ENCODE measurements around the gene CCNYL1.
A peak's percentile ranks its signal among the peaks of the same experiment; 100 is the strongest.
"Not testable (repeated sequence)": the region's sequence is repeated elsewhere in the genome, so short reads cannot be mapped to it uniquely, and the experiment has no call there.

The CCNYL1 gene

DNA sequence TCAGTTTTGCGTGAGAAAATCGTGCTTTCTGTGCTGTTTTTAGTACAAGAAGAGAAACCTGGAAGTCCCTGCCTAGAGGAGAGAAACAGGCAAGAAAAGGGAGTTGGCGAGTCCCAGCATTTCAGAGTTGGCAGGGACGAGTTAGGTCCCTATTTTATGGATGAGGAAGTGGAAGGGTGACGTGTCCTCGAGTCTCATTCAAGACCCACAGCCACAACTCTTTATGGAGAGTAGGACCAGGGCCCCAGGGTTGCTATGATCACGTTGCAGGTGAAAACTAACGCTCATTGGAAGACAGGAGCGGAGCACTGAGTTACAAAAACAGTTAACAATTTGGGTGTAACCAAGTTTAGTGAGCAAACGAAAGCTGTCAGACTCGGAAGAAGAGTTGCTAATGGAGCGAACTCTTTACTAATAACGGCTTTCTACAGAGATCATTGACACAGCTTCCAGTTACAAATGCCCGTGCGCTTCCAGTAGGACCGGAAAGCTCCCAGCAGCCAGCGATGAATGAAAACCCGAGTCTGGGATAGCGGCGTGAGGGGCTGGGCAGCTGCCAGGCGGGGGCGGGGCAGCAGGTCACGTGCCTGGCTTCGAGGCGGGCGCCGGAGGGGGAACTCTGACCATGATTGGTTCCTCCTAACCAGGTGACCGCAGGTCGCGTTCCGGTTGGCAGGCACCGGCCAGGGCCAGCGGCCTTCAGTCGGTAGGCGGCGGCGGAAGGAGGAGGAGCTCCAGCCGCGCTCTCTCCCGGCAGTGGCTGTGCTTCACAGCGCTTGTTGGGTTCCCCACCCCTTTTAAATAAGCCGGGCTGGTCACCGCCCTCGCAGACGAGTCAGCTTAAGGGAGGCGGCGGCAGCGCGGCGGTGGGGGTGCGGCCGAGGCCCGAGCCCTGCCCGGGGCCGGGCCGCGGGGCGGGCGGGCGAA is at the start of gene CCNYL1:
Gene CCNYL1, plus strand, starts transcription at position 827 of the 927 bp plus-strand sequence. CDS start 257 bp downstream, outside the sequence.
- peak; percentile 96 to 97 for DNase-seq (ENCODE audit: low read depth in 1 of 2, low spot score in 1 of 2)

DNA sequence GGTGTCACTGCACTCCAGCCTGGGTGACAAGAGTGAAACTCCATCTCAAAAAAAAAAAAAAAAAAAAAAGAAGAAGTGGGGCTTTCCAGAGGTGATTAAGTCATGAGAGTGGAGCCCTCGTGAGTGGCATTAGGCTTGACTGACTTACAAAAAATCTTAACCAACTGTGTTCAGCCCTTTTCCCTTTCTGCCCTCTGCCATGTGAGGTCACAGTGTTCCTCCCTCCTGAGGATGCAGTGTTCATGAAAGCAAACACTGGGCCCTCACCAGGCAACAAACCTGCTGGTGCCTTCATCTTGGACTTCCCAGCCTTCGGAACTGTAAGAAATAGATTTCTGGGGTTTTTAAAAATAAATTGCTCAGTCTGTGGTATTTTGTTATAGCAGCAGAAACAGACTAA is 49.2 kb upstream of the CCNYL1 start:
- no peak for DNase-seq (ENCODE audit: low read depth in 1 of 2, low spot score in 1 of 2)

DNA sequence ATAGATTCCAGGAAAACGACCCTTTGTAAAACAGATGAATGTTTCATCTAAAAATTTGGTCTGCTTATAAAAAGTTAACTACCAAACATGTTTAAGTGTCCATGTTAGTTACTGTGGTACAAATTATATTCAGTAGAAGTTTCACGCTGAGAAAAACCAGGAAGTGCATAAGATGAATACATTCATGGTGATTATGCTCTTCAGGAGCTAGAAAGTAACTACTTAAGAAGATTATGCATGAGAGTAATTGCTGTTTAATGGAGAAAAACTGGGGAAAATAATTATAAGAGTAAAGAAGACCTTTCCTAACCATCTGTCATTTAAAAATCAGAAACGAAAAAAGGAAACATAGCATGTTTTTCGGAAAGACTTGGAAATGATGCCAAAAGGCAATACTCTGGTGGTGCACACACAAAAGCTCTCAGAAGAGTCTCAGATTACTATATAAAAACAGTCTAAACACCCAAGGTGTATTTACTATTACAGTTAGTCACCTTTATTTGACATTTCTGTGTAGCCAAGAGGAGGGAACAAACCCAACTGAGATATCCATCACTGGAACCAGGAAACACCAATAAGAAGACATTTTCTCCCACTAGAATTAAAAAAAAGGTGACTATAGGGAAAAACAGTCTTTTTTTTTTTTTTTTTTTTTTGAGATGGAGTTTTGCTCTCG is 47.4 kb upstream of the CCNYL1 start:
- no peak for DNase-seq (ENCODE audit: low read depth in 1 of 2, low spot score in 1 of 2)

- no peak for DNase-seq (ENCODE audit: low read depth in 1 of 2, low spot score in 1 of 2)
Measured at GRCh38 chr2:207670887-207671286, 40.6 kb upstream of the CCNYL1 start.

- DNase-seq (ENCODE audit: low read depth in 1 of 2, low spot score in 1 of 2), result no peak
Measured at GRCh38 chr2:207673431-207673830, 38.0 kb upstream of the CCNYL1 start.

- no peak for DNase-seq (ENCODE audit: low read depth in 1 of 2, low spot score in 1 of 2)
Measured at GRCh38 chr2:207674266-207674774, 37.1 kb upstream of the CCNYL1 start.

DNA sequence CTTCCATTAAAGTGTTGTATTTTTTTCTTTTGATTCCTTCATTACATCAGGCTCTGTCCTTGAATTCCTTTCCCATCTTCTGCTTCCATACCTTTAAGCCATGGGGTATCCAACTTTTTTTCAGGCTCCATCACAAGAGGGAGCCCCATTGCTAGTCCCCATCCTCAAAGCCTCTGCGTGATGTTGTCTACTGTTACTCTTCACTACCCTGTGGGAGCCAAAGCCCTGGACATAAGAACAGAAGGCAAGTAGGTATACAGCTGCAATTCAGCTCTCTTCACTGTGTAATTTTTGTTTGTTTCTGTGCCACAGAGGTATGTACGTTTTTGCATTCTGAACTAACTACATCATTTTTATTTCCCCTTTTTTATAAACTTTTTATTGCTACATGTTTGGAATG is 36.6 kb upstream of the CCNYL1 start:
- no peak for DNase-seq (ENCODE audit: low read depth in 1 of 2, low spot score in 1 of 2)

DNA sequence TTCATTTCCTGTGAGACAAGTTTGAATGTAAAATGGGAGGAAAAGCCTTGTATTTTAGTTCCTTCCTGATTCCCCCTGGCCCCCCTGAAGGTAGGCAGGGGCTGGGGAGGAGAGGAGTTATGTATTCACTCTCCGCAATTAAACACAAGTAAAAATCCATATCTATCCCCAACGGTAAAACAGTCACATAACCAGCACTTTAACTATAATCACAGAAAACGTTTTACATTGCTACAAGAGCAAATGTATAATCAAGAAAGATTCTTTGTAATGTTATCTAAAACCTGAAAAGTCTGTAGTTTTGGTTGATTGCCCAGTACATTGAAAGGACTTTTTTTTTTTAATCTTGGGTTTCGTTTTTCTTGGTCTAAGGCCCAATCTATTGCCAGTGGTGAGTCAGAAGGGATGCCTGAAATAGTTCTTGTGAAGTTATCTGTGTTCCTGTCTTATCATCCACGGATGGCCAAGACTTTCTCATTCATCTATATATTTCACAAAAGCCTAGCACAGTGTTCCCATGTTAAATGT is 34.5 kb upstream of the CCNYL1 start:
- no peak for DNase-seq (ENCODE audit: low read depth in 1 of 2, low spot score in 1 of 2)

DNA sequence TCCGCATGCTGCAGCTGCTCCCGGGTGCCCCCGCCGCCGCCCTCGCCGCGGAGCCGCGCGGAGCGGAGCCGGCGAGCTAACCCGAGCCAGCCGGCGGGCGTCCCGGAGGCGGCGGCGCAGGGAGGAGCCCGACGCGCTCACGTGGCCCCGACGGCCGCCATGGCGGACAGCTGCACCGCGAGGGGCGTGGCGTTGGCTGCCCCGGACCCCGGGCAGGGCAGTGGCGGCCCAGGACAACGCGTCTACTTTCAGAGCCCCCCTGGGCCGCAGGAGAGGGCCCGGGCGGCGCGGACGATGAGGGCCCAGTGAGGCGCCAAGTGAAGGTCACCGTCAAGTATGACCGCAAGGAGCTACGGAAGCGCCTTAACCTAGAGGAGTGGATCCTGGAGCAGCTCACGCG is 30.0 kb upstream of the CCNYL1 start:
- no peak for DNase-seq (ENCODE audit: low read depth in 1 of 2, low spot score in 1 of 2)

- no peak for DNase-seq (ENCODE audit: low read depth in 1 of 2, low spot score in 1 of 2)
Measured at GRCh38 chr2:207682557-207682956, 28.9 kb upstream of the CCNYL1 start.

DNA sequence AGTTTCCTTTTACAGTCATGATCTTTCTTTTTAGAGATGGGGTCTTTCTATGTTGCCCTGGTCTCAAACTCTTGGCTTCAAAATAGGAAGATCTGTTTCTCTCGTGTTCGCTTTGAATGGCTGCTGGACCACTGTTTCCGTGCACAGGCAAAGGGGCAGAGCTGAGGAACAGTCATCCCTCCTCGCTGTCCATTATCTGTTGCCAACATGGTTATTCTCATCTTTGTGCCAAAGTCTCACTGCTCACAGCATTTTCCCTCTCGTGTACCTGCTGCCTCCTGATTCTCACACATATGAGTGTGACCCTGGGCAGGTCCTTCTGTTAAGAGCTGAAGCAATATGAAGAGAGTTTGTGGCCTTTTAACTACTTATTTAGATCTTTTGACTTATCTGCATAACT is 28.0 kb upstream of the CCNYL1 start:
- DNase-seq (ENCODE audit: low read depth in 1 of 2, low spot score in 1 of 2), result no peak

DNA sequence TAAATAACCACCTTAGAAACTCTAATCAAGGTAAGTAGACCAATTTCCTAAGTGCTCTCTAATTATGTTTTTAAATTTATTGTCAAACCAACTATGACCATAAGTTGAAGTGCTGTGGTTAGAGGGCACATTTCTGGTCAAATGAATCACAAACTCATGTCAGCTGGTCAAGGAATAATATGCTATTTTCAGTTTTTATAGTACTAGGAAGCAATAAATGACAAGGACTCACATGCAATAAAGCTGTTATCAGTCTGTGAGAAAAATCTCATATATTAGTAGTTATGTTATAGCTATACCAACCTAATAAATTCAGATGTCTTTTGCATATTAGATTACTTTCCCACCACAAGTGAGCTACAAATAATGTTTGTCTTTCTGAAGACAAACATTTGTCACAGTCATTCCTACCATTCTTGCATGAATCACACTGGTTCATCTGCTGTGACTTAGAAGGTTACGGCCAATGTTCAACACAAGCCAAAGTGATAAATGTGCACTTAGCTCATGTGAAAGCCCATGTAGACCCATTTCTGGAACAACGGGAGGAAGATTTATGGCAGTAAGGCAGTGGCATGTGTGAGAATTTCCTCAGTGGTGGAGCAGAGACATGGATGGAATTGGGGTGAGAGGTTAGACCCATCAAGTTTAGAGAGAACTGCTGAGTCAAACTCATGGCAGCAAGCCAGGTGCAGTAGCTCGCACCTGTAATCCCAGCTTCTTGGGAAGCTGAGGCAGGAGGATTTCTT is 27.4 kb upstream of the CCNYL1 start:
- DNase-seq (ENCODE audit: low read depth in 1 of 2, low spot score in 1 of 2), result no peak

- DNase-seq (ENCODE audit: low read depth in 1 of 2, low spot score in 1 of 2), result no peak
Measured at GRCh38 chr2:207686812-207687211, 24.6 kb upstream of the CCNYL1 start.

DNA sequence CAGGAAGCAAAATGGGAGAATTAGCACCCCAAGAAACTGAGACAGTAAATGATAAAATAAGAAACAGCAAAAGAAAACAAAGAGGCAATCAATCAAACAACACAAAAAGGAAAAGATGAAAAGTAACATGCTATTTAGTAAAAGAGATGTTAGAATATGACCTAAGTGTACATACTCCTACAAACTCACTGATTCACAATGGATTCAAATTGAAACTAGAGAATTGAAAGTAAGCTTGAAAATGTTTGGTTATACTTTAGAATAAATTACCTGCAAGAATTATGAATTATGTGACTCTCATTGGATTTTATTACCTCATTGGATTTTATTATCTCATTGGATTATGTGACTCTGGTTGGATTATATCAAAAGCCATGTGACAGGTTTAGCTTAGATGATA is 22.8 kb upstream of the CCNYL1 start:
- DNase-seq (ENCODE audit: low read depth in 1 of 2, low spot score in 1 of 2), result no peak

- DNase-seq (ENCODE audit: low read depth in 1 of 2, low spot score in 1 of 2), result not testable (repeated sequence)
Measured at GRCh38 chr2:207690845-207691461, 20.5 kb upstream of the CCNYL1 start.

GRCh38 chr2:207692206-207693065 is 19.0 kb upstream of the CCNYL1 start:
- DNase-seq (ENCODE audit: low read depth in 1 of 2, low spot score in 1 of 2), result no peak

DNA sequence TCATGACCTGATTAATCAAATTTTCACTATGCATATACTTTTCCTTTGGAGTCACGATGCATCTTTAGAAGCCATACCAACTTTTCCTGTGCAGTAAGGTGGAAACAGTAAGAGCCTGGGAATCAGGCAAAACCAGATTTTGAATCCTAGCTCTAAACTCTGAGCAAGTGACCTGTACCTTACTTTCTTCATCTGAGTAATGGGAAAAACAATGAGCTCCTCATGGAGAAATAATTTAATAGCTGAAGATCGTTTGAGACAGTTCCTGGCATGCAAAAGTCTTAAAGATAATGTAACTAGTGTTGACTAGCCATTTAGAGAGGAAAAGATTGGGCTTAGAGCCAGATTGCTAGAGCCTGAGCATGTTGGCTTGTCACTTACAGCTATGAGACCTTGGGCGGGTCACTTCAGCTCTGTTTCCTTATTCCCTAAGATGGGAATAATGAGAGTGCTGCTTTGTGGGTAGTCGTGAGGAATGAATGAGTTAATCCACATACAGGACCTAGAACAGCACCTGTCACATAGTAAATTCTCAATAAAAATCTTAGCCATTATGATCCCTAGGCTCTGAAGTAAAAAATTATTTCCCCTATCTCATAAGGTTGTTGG is 17.7 kb upstream of the CCNYL1 start:
- no peak for DNase-seq (ENCODE audit: low read depth in 1 of 2, low spot score in 1 of 2)

GRCh38 chr2:207694811-207695281 is 16.6 kb upstream of the CCNYL1 start:
- DNase-seq (ENCODE audit: low read depth in 1 of 2, low spot score in 1 of 2), result no peak

GRCh38 chr2:207695293-207695692 is 16.1 kb upstream of the CCNYL1 start:
- no peak for DNase-seq (ENCODE audit: low read depth in 1 of 2, low spot score in 1 of 2)

Data from activated T-helper 1 cell treated with anti-CD3 and anti-CD28 coated beads, Interleukin-2, amount 50 U/mL, for 16 hours (primary cell).